Lung (tissue), 12 donors: ENCODE data around the gene NKIRAS1. TPM values are rescaled to one million over a fixed set of nuclear protein-coding genes. Genes with fewer than 3 reads are reported as not detected.

Experiments
- ATAC-seq: fragments of 200-7000 bp; cut with Tn5 transposase; one replicate; pipeline ENCODE4 v1.9.1; 2020; ENCODE audit warnings: moderate number of reproducible peaks; ENCODE audit not compliant: insufficient read depth, low FRiP score
- DNase-seq, 3 donors: peaks; one replicate each; pipeline ENCODE4 v3.0.0-alpha.2; 2013 to 2017
- H3K27ac ChIP-seq, 2 donors: one replicate each; pipeline ENCODE4 v1.5.1; 2013; ENCODE audit warnings: mild to moderate bottlenecking in 2 of 2, moderate library complexity in 2 of 2, control low read depth in 1 of 2, inconsistent platforms in 1 of 2, low read depth in 1 of 2, low read length in 1 of 2
- H3K27me3 ChIP-seq, 3 donors: one replicate each; pipeline ENCODE4 v1.5.1; 2013; ENCODE audit warnings: low read length in 2 of 3; ENCODE audit not compliant: control insufficient read depth in 3 of 3, insufficient read depth in 3 of 3
- H3K36me3 ChIP-seq, 4 donors: one replicate each; pipeline ENCODE4 v1.5.1; 2013; ENCODE audit warnings: low read length in 4 of 4, mild to moderate bottlenecking in 1 of 4, moderate library complexity in 1 of 4; ENCODE audit not compliant: control insufficient read depth in 4 of 4, insufficient read depth in 4 of 4
- H3K4me1 ChIP-seq, 5 donors: one replicate each; pipeline ENCODE4 v1.5.1; 2013; ENCODE audit warnings: low read length in 5 of 5, mild to moderate bottlenecking in 2 of 5, moderate library complexity in 1 of 5; ENCODE audit not compliant: control insufficient read depth in 5 of 5, insufficient read depth in 5 of 5
- H3K4me3 ChIP-seq: one replicate; pipeline ENCODE4 v1.5.1; 2013; ENCODE audit warnings: mild to moderate bottlenecking, control low read depth, moderate library complexity
- H3K9ac ChIP-seq, 2 donors: one replicate each; pipeline ENCODE4 v1.5.1; 2013; ENCODE audit warnings: low read length in 2 of 2, control low read depth in 1 of 2; ENCODE audit not compliant: insufficient read depth in 1 of 2
- H3K9me3 ChIP-seq, 4 donors: one replicate each; pipeline ENCODE4 v1.5.1; 2013; ENCODE audit warnings: low read length in 3 of 4, mild to moderate bottlenecking in 1 of 4, moderate library complexity in 1 of 4; ENCODE audit not compliant: control insufficient read depth in 4 of 4, insufficient read depth in 3 of 4
- CTCF ChIP-seq: IDR thresholded peaks from 2 replicates; pipeline ENCODE4 v1.5.1; 2012; ENCODE audit warnings: mild to moderate bottlenecking; ENCODE audit errors: control extremely low read depth, extremely low read depth
- WGBS, 2 donors: extraction: QIAGEN DNeasy Blood & Tissue Kit; methylation state at CpG; one replicate each; pipeline ENCODE4 v1.1.7; 2013; 5-methylcytosine and 5-hydroxymethylcytosine counted together
- polyA plus RNA-seq, 2 donors: library from polyadenylated mRNA; stranded (reverse); fragments of 200-250 nt; gene quantifications; one replicate each; pipeline ENCODE4 v1.2.1, GENCODE V29; 2013
- total RNA-seq, 2 donors: library from RNA; depleted of rRNA in 1 of 2; stranded (reverse); fragments of >200 nt in 1 of 2; gene quantifications; one replicate each; pipeline ENCODE4 v1.2.1, GENCODE V29; 2014 to 2021
- donor health status: control.
- donor health status: control.
- donor health status: Bipolar disorder and iron deficiency.
- donor health status: healthy.
- donor health status: DM: yes; HTN: yes; CAD: no.

The NKIRAS1 gene
- total and polyA plus RNA-seq, 4 donors: 6.7 to 17.1 (median 9.1) TPM

DNA sequence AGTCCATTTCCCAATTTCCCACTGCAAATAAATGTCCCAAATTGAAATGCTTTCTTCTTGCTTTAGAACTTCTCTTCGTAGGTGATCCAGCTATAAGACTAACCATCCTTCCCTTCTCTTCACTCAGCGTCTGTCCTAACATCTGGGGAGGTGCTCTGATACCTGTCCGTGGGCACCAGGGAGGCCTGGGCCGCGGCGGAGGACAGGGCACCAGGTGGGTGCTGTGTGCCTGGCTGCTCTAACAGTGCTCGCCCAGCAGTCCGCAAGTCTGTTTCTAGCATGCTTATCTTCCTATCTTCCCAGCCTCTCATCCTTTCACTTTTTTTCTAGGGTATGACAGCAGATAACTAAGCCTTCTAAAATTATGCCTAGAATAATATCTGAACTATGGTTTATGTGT, 37.3 kb downstream of the NKIRAS1 start:
- Histone ChIP-seq H3K4me3 (no peak overlapping the region), H3K4me1 (peaks cover 3 to 26% (median 11%) of the 10 kb centered on the region in 5 donors), H3K9me3 (no peaks in the 10 kb centered on the region), H3K9ac (no peak overlapping the region), H3K27me3 (no peaks in the 10 kb centered on the region), H3K27ac (no peak overlapping the region), H3K36me3 (peaks cover 0 to 8% (median 2%) of the 10 kb centered on the region in 4 donors)
- ATAC-seq (no peak), DNase-seq (no peak)
- TF ChIP-seq CTCF: no peak
- WGBS, 2 donors: 82 to 94% methylated on average over 8 of the region's 8 CpGs

GRCh38 chr3:23877329-23877980, 39.3 kb downstream of the NKIRAS1 start:
- no peak overlapping the region for H3K4me3 ChIP-seq
- WGBS, 2 donors: 39% methylated on average over 5 of the region's 5 CpGs

GRCh38 chr3:23876923-23877322, 39.9 kb downstream of the NKIRAS1 start:
- 87 to 89% methylated on average over 2 of the region's 2 CpGs for WGBS, 2 donors
- H3K27ac ChIP-seq: no peak overlapping the region
- H3K36me3 ChIP-seq: peaks cover 0 to 2% (median under 1%) of the 10 kb centered on the region in 4 donors
- H3K4me3 ChIP-seq: no peak overlapping the region
- no peaks in the 10 kb centered on the region for H3K27me3 ChIP-seq
- no peaks in the 10 kb centered on the region for H3K9me3 ChIP-seq
- peaks cover 3 to 30% (median 12%) of the 10 kb centered on the region in 5 donors for H3K4me1 ChIP-seq
- DNase-seq: no peak
- no peak for ATAC-seq
- TF ChIP-seq CTCF: no peak
- H3K9ac ChIP-seq: no peak overlapping the region

More at GRCh38 chr3:23877329-23877980, 39.3 kb downstream of the NKIRAS1 start:
- TF ChIP-seq CTCF: no peak
- H3K4me1 ChIP-seq: peaks cover 3 to 30% (median 12%) of the 10 kb centered on the region in 5 donors
- no peaks in the 10 kb centered on the region for H3K27me3 ChIP-seq
- no peak overlapping the region for H3K27ac ChIP-seq
- DNase-seq (peak; percentile 48 to 64 (median 55)), ATAC-seq (no peak)
- peaks cover 0 to 6% (median 2%) of the 10 kb centered on the region in 4 donors for H3K36me3 ChIP-seq
- H3K9ac ChIP-seq: no peak overlapping the region
- no peaks in the 10 kb centered on the region for H3K9me3 ChIP-seq
